Heart right ventricle (tissue), 16 donors: ENCODE measurements around the gene EHMT1. TPM values are rescaled to one million over a fixed set of nuclear protein-coding genes. Genes with fewer than 3 reads are reported as not detected.

Experiments
- ATAC-seq, 8 donors: fragments of 200-7000 bp; cut with Tn5 transposase; one replicate each; pipeline ENCODE4 v1.9.1; 2020; ENCODE audit warnings: mild to moderate bottlenecking in 8 of 8, moderate library complexity in 8 of 8, moderate number of reproducible peaks in 1 of 8
- DNase-seq, 2 donors: peaks; one replicate each; pipeline ENCODE4 v3.0.0-alpha.2; 2020
- H3K27ac ChIP-seq, 10 donors: fragments of 200-600 bp; sonication (generic) in 2 of 10; one replicate each; pipeline versions ENCODE4 v1.5.0 to v1.8.0; 2020 to 2022; ENCODE audit warnings: mild to moderate bottlenecking in 3 of 10
- H3K27me3 ChIP-seq, 7 donors: fragments of 200-600 bp; one replicate each; pipeline ENCODE4 v1.8.0; 2021 to 2022; ENCODE audit warnings: mild to moderate bottlenecking in 2 of 7
- H3K36me3 ChIP-seq, 9 donors: fragments of 200-600 bp; sonication (generic) in 1 of 9; one replicate each; pipeline versions ENCODE4 v1.5.0 to v1.8.0; 2020 to 2022; ENCODE audit warnings: mild to moderate bottlenecking in 2 of 9
- H3K4me1 ChIP-seq, 9 donors: fragments of 200-600 bp; sonication (generic) in 1 of 9; one replicate each; pipeline versions ENCODE4 v1.5.0 to v1.8.0; 2020 to 2022; ENCODE audit warnings: mild to moderate bottlenecking in 4 of 9
- H3K4me3 ChIP-seq, 10 donors: fragments of 200-600 bp; sonication (generic) in 2 of 10; one replicate each; pipeline versions ENCODE4 v1.5.0 to v1.8.0; 2020 to 2022; ENCODE audit warnings: mild to moderate bottlenecking in 7 of 10, moderate library complexity in 2 of 10
- H3K9me3 ChIP-seq, 11 donors: fragments of 200-600 bp in 10 of 11; sonication (generic) in 2 of 11; one replicate each; pipeline versions ENCODE4 v1.5.0 to v1.8.0; 2013 to 2022; ENCODE audit warnings: mild to moderate bottlenecking in 2 of 11, control low read depth in 1 of 11, moderate library complexity in 1 of 11
- CTCF ChIP-seq, 9 donors: fragments of 200-600 bp; sonication (generic) in 2 of 9; IDR thresholded peaks; one replicate each; pipeline versions ENCODE4 v1.5.0 to v1.8.0; 2021 to 2022; ENCODE audit warnings: antibody characterized with exemption in 9 of 9, mild to moderate bottlenecking in 5 of 9, moderate library complexity in 1 of 9
- WGBS, 2 donors: extraction: QIAGEN DNeasy Blood & Tissue Kit; methylation state at CpG; one replicate each; pipeline ENCODE4 v1.1.7; 2013; ENCODE audit warnings: inconsistent platforms in 1 of 2; 5-methylcytosine and 5-hydroxymethylcytosine counted together
- intact Hi-C, 10 donors: fragments of 100-400 bp; cut with DNase I; formaldehyde crosslinking; loops; one replicate each; pipeline versions ENCODE4 v1.11.1 to v1.14.2; 2022
- polyA plus RNA-seq, 2 donors: library from polyadenylated mRNA; stranded (reverse); fragments of 200-250 nt; gene quantifications; one replicate each; pipeline ENCODE4 v1.2.3, GENCODE V29; 2013
- total RNA-seq, 10 donors: library from RNA; stranded (reverse); fragmentation: NEBNext Ultra II Directional in 3 of 10; extraction: Animal tissue kit (Norgen Biotek cat#: 25700) in 3 of 10; gene quantifications; one replicate each; pipeline versions ENCODE4 v1.2.1 to v1.2.4, GENCODE V29; 2021 to 2023
- donor health status: Arrhythmogenic right ventricular cardiomyopathy.
- donor health status: ischemic (EF 13 %, LVEDD 7.1; RV severe dilation, severe dysfunction).
- donor health status: healthy with polysubstance abuse.
- donor health status: DM: no; HTN: yes; CAD: no.
- donor health status: DM: no; HTN: no; CAD: no.
- donor health status: ischemic (EF 25% LVEDD 6.9; RV normal size, moderate dysfunction).
- donor health status: ischemic (EF 25% LVEDD 5.7; RV mildly dilated, moderate dysfunction).
- donor health status: healthy.
- donor health status: DM: yes; HTN: yes; CAD: no.
- donor health status: Ischemic cardiomyopathy.
- donor health status: ischemic (EF 35%, LVEDD 5.7; RV mildly dilated, moderate dysfunction).
- donor health status: nonischemic (EF 11% LVEDD 7.7; RV severe dilation, severe dysfunction).
- donor health status: DM: yes; HTN: yes; CAD: no.
- donor health status: PGD.
- donor health status: ischemic (EF 29% LVEDD 5.4; RV normal size, mild dysfunction).
- donor health status: nonischemic (EF 23%, LVEDD 6.1; RV moderate dilation, normal function).

The EHMT1 gene
- total and polyA plus RNA-seq, 12 donors = 19.6 to 45.1 (median 31.1) TPM

DNA sequence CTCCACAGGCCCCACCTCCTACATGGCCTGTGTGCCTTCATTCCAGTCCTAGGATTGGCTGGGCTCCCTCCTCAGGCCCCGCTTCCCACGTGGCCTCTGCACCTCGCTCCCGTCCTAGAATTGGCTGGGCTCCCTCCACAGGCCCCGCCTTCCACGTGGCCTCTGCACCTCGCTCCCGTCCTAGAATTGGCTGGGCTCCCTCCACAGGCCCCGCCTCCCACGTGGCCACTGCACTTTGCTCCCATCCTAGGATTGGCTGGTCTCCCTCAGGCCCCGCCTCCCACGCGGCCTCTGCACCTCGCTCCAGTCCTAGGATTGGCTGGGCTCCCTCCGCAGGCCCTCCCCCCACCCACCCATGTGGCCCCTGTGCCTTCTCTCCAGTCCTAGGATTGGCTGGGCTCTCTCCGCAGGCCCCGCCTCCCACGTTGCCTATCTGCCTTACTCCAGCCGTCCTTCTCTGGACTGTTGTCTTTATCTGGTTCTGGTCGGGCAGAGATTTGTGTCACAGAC, 213.4 kb downstream of the EHMT1 start:
- Histone ChIP-seq H3K27me3 (no peaks in the 10 kb centered on the region), H3K27ac (no peak overlapping the region), H3K9me3 (no peaks in the 10 kb centered on the region), H3K4me3 (no peak overlapping the region), H3K4me1 (no peaks in the 10 kb centered on the region), H3K36me3 (peaks cover 0 to 84% (median 35%) of the 10 kb centered on the region in 9 donors)
- 94 to 95% methylated on average over 20 of the region's 20 CpGs for WGBS, 2 donors
- intact Hi-C loops = no loop called here
- no peak for DNase-seq
- ATAC-seq = no peak
- no peak for TF ChIP-seq CTCF (IDR thresholded peaks at IDR 0.05)

DNA sequence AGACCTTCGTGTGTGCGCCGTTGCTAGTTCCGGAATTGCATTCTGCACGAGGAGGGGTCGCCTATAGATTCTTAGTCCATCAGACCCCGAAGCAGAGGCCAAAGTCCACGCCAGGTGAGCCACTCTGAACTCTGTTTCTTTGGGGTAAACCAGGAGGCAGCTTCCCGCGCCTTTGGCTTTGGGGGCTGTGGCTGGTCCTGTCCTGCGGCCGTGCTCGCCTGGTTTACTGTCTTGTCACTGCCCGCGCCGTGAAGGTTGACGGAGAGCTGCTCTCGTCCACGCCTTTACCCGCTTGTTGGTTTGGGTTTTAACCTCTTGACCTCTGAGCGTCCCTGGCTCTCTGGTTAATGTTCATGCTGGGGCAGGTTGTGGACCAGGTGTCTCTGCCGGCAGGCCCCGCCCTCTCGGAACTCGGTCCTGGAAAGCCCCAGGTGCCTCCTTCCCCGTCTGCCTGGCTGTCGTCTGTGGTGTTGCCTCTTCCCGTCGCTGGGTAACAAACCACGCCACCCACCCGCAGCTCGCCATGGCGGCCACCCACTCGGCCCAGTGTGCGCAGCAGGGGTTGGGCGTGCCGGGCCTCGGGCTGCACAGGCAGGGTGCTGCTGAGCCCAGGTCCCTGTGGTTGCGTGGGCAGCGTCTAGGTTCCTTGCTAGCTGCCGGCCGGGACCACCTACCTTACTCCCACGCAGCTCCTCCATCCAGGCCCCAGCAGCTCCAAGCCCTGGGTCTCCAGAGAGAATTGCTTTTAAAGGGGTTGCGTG, 214.2 kb downstream of the EHMT1 start:
- Histone ChIP-seq H3K36me3 (peaks cover 0 to 78% (median 28%) of the 10 kb centered on the region in 9 donors), H3K4me3 (no peak overlapping the region), H3K27ac (no peak overlapping the region), H3K27me3 (no peaks in the 10 kb centered on the region), H3K9me3 (no peaks in the 10 kb centered on the region), H3K4me1 (no peaks in the 10 kb centered on the region)
- DNase-seq = no peak
- WGBS, 2 donors = 96 to 98% methylated on average over 44 of the region's 44 CpGs
- no peak for ATAC-seq
- intact Hi-C loops = no loop called here
- TF ChIP-seq CTCF (IDR thresholded peaks at IDR 0.05) = no peak

GRCh38 chr9:137833721-137834613, 215.2 kb downstream of the EHMT1 start:
- intact Hi-C loops = no loop called here
- Histone ChIP-seq H3K9me3 (peaks cover 0 to 7% (median 0%) of the 10 kb centered on the region in 11 donors), H3K4me1 (no peaks in the 10 kb centered on the region), H3K27me3 (no peaks in the 10 kb centered on the region), H3K36me3 (peaks cover 0 to 73% (median 28%) of the 10 kb centered on the region in 9 donors), H3K4me3 (no peak overlapping the region), H3K27ac (no peak overlapping the region)
- DNase-seq = no peak
- ATAC-seq = peak in 2 of 8 donors; percentile 12 to 50
- no peak for TF ChIP-seq CTCF (IDR thresholded peaks at IDR 0.05)
- WGBS, 2 donors = 96 to 97% methylated on average over 72 to 73 of the region's 73 CpGs

- Histone ChIP-seq H3K27me3 (no peaks in the 10 kb centered on the region), H3K4me3 (no peak overlapping the region), H3K9me3 (peaks cover 0 to 17% (median 0%) of the 10 kb centered on the region in 11 donors), H3K4me1 (no peaks in the 10 kb centered on the region), H3K36me3 (peaks cover 0 to 65% (median 28%) of the 10 kb centered on the region in 9 donors), H3K27ac (no peak overlapping the region)
- no peak for TF ChIP-seq CTCF (IDR thresholded peaks at IDR 0.05)
- WGBS, 2 donors = 98% methylated on average over 49 to 66 of the region's 66 CpGs
- intact Hi-C loops = no loop called here
- no peak for DNase-seq
- no peak for ATAC-seq
These were observed 216.2 kb downstream of the EHMT1 start for GRCh38 chr9:137834846-137835546.
